ENCODE data around the gene HS3ST3B1. TPM values are rescaled to one million over a fixed set of nuclear protein-coding genes. Genes with fewer than 3 reads are reported as not detected.

HS3ST3B1 gene
- total RNA-seq, 1 donor from 2014 or later: 3.6 TPM

DNA sequence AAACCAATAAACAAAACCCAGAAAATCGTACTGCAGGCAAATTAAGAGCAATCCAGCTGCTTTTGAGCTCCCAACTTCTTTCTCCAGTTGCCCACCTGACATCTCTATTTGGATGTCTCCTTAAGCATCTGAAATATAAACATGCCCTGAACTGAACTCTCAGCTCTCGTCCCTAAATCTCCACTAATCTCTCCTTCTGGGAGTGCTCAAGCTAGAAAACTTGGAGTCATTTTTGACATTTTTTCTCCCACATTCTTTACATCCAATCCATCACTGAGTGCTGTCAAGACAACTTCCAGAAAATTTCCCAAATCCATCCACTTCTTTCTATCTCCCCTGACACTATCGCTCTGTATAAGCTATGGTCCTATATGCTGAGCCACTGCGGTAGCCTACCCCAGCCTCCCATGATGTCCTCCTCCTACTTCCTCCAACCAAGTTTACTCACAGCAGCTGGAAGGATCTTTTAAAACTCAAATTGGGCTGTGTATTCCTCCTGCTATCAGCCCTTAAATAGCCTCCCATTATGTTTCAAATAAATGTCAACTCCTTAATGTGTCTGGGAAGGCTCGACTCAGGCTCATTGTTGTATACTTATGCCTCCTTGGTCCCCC is 53.1 kb downstream of the HS3ST3B1 start:
- DNase-seq (ENCODE audit: low spot score): no peak

DNA sequence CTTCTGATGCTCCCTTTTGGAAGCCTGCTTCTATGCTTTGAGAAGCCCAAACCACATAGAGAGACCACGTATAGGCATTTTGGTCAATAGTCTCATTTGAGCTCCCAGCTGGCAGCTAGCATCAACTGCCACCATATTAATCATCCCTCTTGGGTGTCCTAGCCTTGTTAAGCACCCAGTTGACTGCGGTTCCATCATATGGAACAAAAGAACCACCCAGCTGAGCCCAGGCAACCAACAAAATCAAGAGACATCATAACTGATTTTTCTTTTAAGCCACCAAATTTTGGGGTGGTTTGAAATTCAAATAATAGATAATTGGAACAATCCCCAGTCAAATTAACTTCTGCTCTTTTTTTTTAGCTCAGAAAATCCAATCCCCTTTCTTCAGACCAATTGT is 53.9 kb downstream of the HS3ST3B1 start:
- DNase-seq (ENCODE audit: low spot score): no peak

DNA sequence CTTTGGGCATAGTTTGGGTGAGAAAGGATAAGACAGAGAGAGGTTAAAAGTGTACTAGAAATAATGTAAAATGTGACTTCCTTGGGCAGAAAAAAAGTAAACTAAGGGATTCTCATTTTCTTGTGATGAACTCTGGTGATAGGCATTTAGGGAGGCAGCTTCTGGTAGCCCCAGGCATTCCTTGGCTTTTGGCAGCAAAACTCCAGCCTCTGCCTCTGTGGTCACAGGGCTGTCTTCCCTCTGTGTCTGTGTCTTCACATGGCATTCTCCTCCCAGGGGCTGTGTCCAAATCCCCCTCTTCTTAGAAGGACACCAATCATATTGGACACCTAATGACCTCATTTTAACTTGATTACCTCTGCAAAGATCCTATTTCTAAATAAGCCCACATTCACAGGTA is 54.7 kb downstream of the HS3ST3B1 start:
- DNase-seq (ENCODE audit: low spot score): no peak

DNA sequence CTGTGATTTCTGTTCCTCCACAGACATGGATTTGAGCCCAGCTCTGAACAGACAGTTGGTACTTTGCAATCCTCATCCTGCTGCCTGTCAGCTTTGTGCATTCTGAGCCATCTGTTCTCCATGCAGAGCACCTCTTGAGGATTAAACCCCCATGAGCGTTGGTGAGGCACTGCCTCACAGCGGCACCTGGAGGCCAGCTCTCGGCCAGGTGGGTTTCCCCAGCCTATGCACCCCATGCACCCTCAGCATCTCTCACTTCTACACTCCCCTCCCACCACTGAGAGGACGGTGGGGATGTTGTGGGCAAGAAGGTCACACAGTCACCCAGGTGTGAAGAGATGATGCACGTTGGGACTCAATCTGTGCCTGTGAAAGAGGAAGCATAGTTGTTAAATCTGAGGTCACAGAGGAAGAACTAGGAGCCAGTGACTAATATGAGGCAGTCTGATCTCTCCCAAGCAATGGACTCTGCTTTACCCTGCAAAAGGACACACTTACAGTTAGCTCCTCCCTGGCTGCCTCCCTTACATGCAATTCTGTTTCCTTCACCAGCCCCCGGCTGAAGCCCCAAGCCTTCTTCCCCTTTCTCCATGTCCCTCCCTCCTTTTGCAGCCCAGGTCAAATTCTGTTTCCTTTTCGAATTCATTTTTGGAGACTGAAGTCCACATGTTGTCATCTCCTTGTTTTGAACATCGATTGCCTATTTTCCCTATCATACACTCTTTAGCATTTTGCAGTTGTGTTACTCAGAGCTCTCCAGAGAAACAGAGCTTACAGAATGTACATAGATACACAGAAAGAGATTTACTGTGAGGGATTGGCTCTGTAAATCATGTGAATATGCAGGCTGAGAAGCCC is 58.5 kb downstream of the HS3ST3B1 start:
- no peak for DNase-seq (ENCODE audit: low spot score)

DNA sequence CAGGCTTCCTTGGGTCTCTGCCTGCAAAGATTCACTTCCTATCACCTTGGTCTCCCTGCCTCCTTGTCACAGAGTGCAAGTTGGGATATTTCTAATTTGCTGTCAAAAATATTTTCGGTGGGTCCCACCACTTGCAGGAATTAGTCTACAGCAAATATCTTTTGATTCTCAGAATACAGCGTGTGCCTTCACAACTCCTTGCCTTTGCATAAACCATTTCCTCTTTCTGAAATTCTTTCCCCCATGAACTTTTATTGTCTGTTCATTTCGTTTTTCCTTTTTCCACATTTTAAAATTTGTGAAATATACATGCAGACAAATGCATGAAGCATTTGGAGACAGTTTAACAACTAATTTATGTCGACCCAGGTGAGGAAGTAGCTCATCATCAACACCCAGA is 60.0 kb downstream of the HS3ST3B1 start:
- no peak for DNase-seq (ENCODE audit: low spot score)

DNA sequence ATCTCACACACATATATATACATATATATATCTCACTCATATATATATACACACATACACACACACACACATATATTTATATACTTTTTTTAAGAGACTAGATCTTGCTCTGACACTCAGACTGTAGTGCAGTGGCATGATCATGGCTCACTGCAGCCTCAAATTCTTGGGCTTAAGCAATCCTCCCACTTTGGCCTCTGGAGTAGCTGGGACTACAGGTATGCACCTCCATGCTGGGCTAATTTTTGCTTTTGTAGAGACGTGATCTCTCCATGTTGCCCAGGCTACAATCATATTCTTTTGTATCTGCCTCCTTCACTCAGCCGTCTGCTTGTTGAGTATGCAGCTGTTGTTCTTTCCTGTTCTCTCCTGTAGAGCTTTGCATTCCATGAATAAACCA is 60.6 kb downstream of the HS3ST3B1 start:
- no peak for DNase-seq (ENCODE audit: low spot score)

DNA sequence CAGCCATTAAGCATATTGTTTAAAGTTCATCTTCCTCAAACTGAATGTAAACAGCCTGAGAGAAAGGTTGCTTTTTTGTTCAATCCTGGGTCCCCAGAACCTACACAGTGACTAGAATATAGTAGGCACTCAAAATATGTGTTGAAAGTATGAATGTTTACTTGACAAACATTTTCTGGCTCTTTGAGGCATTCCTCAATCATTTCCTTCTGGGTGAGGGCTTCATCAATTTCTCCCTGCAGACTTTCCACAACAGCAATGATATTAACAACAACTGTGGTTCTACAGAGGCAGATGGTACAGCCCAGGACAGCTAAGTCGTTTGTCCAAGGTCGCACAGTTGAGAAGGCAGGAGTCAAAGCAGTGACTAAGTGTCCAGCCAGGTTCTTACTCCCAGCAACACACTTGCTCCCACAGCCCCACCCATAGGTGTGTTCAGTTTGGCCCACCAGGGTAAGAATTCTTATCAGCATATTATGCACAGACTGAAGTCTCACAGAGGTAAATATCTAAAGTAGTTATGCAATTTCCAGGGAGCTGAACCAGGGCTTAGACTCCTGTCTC is 61.1 kb downstream of the HS3ST3B1 start:
- no peak for DNase-seq (ENCODE audit: low spot score)

DNA sequence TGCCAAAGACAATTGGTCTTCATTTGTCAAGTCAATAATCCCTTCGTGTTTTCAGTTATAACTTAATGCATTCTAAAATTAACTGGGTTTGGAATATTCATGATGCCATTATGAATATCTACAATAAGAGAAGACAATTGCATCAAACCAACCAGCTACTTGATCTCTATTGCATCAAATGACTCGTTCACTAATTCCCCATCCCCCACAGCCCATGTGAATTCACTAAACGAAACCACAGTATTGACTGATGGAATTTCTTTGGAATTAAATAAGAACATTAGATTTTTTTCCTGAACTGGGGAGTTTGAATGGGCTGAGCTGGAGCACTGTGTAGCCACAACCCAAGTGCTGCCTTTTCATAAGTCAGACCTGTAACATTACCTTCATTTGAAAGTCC is 65.3 kb downstream of the HS3ST3B1 start:
- DNase-seq (ENCODE audit: low spot score): no peak

DNA sequence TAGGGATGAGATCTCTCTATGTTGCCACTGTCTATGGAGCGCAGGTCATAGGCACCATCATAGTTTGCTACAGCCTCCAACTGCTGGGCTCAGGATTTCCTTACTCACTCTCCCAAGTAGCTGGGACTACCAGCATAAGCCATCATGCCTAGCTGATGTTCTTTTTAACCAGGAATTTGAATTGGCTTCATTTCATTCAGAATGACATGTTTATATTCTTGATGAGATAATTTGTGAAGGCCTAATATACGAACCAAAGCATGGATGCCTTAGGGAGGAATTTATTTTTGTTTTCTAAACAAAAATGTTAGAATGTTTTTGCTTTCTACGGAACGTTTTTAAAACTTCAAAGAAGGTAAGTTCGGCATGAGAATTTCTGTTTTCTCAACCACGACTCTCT is 71.6 kb downstream of the HS3ST3B1 start:
- DNase-seq (ENCODE audit: low spot score): no peak

DNA sequence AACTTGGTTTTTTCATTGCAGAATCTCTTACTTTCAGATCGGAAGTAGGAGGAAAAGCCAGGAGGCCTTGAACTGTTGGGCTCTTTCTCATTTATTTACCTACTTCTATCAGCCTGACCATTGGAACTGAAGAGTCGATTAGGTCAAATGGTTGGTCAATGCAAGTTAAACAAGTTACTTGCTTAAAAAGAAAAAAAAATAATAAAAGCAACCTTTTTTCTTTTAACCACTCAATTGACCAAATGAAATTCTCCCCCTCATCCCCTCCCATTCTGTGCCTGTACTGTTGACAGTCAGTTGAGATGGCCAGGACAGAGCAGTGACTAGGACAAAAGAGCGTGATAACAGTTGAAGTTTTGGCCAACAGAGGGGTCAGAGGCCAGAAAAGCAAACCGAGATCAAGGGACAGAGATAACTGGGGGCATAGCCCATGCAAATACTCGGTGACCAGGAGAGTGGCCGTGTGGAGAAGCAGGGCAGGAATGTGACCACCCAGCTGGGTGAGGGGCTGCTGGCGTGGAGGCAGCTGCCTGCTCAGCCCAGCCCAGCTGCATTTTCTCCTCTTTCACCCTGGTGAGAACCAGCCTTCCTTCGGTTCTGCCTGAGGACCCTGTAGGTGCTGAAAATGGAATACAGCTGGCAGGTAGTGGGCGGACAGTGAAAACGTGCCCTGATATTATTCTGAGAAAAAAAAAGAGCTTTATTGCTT is 72.2 kb downstream of the HS3ST3B1 start:
- no peak for DNase-seq (ENCODE audit: low spot score)

DNA sequence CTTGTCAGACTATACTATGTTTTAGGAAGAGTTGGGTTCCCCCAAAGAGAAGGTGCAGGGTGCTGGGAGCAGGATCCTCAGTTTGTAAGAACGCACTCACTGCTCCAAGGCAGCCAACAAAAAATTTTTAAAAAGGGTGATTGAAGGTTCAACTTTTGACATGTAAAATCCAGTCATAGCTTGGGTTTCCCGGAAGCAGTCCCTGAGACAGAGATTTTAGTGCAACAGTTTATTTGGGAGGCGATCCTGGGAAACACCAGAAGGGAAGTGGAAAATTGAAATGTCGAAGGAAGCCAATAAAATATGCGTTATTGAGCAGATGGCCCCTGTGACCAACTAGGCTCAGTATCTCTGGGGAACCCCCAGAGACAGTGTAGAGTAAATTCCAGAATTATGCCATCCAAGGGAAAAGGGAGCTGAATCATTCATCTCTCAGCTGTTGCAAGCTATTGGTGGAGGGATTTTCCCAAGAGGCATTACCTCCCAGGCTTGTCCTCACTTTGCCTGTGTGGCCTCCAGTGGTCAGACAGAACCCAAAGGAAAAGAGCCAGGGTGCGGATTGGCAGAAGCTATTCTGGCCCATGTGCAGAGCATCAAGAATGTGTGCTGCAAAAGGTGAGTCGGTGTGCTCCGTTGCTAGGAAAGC is 72.9 kb downstream of the HS3ST3B1 start:
- no peak for DNase-seq (ENCODE audit: low spot score)

DNA sequence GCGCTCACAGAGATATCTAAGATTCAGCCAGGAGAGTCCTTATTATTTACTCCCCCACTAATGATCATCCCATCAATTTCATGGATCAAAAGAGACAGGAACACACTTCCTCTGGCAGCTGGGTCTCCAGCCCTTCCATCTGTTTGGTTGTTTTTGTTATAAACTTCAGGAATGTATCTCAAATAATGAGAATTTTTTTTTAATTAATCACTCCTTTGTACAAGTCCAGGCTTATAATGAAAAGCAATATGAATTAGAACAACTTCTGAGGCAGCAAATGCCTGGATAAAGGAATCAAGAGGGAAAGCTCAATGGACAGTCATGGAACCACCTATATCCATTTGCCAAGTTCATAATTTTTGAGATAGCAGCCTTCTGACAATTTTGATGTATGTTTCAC is 73.4 kb downstream of the HS3ST3B1 start:
- no peak for DNase-seq (ENCODE audit: low spot score)

DNA sequence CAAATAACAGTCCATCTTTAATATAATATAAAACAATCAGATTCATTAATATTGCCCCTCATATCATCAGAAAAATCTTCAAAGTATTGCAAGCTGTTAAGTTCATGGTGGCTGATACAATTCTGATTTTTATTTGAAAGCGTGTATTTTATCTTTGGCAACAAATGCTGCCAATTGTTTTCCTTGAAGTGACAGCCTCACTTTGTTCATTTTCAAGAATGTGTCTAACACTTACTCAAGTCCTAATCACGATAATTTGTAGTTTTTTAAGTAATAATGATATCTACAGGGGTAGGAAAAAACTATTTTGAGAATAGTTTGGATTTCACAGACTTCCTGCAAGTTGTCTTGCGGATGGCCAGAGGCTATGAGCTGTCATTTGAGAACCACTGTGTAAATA is 75.8 kb downstream of the HS3ST3B1 start:
- DNase-seq (ENCODE audit: low spot score): no peak

DNA sequence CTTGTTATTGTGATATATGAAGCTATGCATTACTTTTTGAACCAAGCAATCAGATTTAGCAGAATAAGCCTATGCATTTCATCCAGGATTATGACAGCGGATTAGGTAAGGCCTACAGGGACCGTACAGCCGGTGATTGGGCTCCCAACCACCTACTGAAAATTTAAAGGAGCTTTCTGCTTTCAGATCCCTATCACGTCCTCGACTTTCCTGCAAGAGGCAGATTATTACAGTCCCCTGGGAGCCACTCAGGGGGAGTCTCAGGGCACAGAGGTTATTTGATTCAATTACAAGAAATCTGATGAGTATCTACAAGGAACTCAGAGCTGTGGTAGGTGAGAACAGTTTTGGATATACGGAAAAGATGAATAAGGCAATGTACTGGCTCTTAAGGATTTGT is 80.7 kb downstream of the HS3ST3B1 start:
- no peak for DNase-seq (ENCODE audit: low spot score)

DNA sequence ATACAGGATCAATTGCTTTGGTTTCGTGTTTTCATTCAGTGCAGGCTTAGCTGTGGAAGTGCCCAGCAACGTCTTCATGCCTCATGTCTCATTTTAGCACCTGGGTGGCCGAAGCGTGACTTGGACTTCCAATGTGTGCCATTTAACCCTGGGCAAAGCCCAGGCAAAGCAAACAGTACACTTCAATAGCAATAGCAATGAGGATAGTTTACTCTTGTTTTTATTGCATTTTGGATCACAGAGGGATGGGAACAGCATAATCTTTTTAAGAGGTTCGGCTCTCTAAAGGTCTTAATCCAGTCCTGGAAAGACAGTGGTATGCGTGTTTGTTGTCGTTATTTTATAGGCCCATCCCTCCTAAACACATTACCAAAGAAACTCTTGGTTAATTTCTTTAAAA is 86.2 kb downstream of the HS3ST3B1 start:
- DNase-seq (ENCODE audit: low spot score): no peak

DNA sequence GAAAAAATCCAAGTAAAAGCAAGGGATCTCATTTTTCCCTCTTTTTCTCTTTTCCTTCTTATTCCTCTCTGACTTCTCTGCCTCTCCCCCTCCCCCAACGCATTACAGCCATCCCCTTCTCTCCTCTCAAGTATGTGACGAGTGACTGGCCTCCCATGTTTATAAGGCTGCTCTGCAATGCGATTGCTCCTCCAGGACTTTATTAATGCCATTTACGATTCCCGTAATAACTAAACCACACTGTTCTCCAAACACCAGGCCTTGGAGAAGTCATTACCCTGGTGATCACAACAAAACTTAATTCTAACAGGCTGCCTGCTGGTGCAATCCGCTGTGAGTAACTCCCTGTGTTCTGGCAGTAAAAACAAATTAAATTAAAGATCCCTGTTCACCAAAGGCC is 88.8 kb downstream of the HS3ST3B1 start:
- DNase-seq (ENCODE audit: low spot score): no peak

DNA sequence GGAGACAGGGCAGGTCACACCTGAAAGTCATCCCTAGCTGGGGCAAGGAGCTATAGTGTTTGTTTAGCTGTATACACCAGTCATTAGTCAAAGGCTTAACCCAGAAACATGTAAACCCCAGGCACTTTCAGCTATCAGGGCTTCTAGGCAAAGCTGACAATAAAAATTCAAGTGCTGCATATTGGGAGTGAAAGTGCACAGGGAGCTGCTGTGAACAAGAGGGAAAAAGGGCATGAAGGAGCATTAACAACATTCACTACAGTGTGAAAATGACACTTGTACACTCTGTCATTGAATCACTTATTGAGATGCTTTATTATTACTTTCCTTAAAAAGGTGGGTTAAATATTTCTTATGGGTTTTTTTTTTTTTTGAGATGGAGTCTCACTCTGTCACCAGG is 92.8 kb downstream of the HS3ST3B1 start:
- DNase-seq (ENCODE audit: low spot score): no peak

DNA sequence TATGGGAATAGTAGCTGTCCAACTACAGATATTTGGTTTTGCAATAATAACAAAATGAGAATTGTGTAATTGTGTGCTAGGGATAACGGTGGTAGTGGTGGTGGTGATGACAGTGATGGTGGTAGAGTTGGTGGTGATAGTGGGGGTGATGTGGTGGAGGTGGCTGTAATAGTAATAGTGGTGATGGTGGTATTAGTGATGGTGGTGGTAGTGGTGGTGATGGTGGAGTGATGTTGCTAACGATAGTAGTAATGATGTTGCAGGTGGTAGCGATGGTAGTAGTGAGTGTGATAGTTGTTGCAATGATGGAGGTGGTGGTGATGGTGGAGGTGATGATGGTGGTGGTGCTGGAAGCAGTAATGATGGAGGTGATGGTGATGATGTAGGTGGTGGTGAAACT is 94.4 kb downstream of the HS3ST3B1 start:
- no peak for DNase-seq (ENCODE audit: low spot score)

DNA sequence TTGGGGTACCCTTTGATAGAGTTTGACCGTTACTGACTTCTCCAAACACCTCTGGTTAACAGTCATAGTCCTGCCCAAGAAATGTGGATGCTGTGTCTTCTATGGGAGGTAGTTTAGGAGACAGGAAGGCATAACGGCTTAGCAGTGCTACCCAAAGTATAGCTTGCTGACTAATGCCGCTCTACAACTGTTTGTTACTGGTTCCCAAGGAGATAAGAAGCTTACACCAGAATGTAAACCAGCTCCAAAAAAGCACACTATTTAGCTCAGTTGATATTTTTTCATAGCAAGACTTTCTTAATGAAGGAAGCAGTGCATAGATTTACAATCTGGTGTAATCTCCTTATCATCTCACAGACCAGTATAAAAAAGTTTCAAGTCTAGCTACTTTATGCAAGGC is 95.7 kb downstream of the HS3ST3B1 start:
- no peak for DNase-seq (ENCODE audit: low spot score)

DNA sequence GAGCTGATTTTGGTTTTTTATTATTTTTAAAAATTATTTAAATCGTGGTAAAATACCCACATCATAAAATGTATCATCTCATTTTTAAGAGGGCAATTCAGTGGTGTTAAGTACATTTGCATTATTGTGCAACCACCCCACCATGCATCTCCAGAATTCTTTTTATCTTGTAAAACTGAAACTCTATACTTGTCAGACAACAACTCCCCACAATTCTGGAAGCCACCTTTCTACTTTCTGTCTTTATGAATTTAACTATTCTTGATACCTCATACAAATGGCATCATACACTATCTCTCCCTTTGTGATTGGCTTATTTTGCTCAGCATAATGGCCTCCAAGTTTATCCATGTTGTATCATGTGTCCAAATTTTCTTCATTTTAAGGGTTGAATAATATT is 97.9 kb downstream of the HS3ST3B1 start:
- DNase-seq (ENCODE audit: low spot score): no peak

Data from mesenteric fat pad (tissue), 1 donor.